RPMI8226 (cell line): ENCODE results near the gene CALHM6.
"Not testable (repeated sequence)": the region's sequence is repeated elsewhere in the genome, so short reads cannot be mapped to it uniquely, and the experiment has no call there.

Experiments used
- DNase-seq: peaks from one replicate; pipeline ENCODE4 v3.0.0-alpha.2; 2015

Gene CALHM6

DNA sequence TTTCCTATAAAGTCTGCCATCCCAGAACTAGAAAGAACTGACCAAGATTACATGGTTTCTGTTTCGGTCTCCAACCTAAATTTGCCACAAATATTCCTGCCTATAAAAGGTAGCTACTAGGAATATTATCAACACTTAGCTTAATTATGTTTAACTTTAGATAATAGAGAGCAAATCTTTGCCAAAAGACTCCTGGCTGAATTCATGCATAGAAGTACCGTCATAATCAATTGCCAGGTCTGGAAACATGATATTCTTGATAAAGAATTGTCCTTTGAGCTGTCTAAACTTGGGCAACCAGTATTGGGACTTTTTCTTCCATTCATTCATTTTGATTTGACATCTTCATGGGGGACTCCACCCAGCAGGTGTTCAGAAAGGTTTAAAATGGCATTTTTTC lies 22.4 kb downstream of the CALHM6 start:
- no peak for DNase-seq

DNA sequence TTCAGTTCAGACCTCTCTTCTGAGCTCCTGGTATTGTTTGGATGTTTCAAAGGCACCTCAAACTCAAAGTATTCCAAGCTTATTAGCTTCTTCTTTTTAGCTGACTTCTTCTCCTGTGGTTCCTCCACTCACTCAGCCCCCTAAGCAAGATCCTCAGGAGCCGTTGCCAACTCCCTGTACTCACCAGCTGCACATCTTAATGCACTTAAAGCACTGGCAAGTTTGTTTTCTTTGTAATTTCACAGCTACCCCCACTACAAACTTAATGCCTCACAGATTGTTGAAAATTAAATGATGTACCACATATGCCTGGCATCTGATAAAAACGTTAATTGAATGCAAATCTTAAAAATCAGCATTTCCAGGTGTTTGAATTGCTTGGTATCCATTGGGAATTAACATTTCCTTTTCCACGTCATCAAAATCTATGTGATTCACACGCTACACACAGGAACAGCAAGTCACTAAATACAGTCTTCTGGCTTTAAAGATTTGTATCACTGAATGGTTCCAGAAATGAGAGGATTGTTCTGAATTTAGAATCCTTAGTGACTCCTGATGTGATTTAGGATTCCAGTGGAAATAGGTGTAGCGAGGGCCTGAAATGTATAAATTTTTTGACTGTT lies 24.5 kb downstream of the CALHM6 start:
- no peak for DNase-seq

DNA sequence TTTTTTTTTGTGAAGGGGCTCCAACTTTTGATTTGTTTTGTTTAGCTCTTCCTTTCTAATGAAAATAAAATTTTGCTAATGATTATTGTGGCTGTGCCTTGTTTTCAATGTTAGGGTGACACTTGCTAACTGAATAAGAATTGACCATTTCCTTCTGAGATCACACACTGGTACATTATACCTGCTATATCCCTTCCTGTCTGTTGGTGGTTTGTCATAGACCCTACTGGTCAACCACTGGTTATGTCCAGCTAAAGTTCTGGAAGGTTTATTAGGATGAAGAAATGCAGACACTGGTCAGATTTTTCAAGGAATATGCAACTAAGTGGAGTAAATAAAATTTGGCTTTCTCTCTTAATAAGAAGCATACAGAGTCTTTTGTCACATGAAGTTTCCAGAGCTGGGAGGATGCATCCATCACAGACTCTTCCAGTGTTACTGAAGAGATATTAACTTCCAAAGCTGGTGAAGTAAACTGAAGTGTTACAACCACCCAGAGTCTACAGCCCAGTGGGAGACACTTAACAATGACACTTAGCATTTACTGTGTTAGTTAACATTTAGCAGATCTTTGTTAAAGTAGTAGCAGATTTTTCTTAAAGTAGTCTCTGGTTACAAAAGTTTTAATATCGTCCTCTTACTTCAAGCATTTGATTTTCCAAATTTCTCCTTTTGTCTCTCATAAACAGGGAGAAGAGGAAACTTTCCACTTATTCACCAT lies 30.6 kb downstream of the CALHM6 start:
- DNase-seq, result no peak

DNA sequence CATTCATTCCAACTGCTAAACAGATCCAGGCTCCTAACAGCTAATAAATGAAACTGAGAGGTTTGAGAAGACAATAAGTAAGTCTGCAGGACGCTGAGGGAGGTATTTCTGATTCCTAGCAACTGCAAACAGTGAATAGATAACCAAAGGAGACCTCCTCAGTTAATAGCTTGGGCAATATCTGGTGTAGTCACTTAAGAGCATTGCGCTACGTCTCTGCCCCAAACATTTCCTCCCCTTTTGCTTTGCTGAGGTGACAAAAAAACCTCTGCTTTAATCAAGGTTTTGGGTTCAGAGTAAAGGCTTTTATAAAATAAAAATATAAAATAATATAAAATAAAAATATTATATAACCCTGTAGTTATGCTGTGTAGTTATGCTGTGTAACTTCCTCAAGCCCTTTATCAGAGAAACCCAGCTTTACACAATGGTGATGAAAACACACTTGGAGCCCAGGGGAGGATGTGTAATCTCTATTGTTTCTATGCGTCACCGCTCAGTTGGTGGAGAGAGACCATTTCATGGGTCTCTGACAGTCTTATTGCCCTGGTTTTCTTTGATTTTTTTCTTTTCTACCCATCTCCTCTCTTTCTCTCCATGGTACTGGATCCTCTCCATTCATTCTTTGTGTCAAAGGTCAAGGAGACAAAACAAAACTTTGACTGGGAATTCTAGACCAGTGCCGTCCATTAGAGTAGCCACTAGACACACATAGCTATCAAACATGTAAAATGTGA lies 31.3 kb downstream of the CALHM6 start:
- no peak for DNase-seq

DNA sequence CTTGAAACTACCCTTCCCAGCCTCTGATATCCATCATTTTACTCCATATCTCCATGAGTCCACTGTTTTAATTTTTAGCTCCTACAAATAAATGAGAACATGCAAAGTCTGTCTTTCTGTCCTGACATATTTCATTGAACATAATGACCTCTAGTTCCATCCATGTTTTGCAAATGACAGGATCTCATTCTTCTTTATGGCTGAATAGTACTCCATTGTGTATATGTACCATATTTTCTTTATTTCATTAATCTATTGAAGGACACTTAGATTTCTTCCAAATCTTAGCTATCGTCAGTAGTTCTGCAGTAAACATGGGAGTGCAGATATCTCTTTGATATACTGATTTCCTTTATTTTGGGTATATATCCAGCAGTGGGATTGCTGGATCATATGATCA lies 34.0 kb downstream of the CALHM6 start:
- DNase-seq, result not testable (repeated sequence)

DNA sequence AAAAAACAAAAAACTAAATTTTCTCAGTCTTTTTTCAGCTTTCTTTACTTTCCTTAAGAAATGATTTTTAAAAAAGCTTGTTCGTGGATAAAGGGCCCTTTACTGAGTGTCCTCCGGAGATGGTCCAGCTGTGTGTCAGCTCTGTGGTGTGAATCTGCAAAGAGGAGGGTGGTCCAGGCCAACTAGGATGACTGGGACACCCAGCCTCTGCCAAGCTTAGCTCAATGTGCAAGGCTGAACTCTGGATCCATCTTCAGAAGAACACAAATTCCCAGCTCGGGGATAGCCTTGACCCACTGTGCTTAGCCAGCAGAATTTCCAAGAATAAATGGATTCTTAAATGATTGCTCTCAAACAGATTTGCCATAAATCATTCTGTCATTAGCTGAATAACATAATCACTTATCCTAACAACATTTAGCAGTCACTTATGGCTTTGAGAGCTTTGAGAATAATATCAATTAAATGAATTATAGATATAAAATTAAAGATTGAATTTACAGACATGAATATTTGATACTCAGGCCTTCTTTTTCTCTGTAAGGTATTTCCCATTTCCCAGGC lies 36.0 kb downstream of the CALHM6 start:
- DNase-seq, result no peak

DNA sequence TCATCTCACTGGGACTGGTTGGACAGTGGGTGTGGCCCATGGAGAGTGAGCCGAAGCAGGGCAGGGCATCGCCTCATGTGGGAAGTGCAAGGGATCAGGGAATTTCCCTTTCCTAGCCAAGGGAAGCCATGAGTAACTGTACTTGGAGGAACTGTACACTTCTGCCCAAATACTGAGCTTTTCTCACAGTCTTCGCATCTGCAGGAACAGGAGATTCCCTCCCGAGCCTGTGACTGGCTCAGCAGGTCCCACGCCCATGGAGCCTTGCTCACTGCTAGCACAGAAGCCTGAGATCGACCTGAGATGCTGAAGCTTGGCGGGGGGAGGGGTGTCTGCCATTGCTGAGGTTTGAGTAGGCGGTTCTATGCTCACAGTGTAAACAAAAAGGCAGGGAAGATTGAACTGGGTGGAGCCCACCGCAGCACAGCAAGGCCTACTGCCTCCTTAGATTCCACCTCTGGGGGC lies 39.8 kb downstream of the CALHM6 start:
- no peak for DNase-seq

DNA sequence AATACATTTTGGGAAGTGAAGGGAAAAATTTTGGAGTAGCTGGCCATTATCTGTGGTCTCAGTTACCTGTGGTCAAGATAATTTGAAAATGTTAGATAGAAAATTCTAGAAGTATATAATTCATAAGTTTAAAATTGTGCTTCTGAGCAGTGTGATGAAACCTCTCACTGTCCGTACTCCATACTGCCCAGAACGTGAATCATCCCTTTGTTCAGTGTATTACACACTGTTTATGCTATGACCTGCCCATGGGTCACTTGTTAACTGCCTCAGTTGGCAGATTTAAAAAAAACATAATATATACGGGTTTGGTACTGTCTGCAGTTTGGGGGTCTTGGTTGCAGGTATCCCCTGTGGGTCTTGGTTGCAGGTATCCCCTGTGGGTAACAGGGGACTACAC lies 46.1 kb downstream of the CALHM6 start:
- DNase-seq, result no peak

DNA sequence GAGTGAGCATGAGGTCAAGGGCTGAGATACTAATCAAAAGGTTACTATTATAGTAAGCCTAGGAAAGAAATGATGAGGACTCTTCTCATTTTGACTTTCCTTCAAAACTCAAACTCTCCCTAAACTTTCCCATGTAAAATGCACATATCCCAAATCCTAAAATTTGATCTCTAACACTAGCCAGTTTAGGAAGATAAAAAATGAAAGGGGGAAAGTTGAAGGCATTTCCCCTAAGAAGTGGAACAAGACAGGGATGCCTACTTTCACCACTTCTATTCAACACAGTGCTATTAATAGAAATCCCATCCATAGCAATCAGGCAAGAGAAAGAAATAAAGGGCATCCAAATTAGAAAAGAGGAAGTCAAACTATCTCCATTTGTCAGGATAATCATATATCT lies 47.4 kb downstream of the CALHM6 start:
- DNase-seq, result no peak

DNA sequence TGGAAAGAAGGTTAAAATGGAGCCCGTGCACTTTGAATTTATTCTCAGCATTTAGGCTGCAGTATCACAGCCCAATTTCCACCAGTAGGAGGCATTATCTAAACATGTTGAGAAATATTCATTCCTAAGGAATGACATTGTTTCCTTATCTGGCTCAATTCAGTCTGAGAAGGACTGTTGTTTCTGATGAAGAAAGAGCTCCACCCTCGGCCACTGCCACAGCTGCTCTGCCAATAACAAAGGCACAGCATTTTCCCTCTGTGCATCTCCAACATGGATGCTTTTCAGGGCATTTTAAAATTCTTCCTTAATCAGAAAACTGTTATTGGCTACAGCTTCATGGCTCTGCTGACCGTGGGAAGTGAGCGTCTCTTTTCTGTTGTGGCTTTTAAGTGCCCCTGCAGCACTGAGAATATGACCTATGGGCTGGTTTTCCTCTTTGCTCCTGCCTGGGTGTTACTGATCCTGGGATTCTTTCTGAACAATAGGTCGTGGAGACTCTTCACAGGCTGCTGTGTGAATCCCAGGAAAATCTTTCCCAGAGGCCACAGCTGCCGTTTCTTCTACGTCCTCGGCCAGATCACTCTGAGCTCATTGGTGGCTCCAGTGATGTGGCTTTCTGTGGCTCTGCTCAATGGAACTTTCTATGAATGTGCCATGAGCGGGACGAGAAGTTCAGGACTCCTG lies 50.4 kb downstream of the CALHM6 start, which contains the start of gene CALHM5:
Gene CALHM5 (plus strand): TSS at position 216 of the 687 bp plus-strand sequence. CDS start 58 bp downstream, at position 274.
- DNase-seq, result peak; percentile 68

DNA sequence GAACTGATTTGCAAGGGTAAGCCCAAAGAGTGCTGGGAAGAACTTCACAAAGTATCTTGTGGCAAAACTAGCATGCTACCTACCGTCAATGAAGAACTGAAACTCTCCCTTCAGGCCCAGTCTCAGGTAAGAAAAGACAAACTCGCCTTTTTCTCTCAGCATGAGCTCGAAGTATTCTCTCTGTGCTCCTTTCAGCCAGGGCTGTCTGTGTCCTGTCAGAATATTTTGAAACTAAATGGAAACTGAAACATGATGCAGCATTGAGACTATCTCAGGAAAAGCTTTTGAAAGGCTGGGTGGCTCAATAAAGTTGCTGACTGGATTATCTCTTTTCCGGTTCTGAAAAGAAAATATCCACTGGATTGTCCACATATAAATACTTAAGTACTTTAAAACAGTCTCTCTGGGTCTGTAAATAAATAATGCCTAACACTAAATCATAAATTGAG lies 51.0 kb downstream of the CALHM6 start:
- peak; percentile 77 for DNase-seq

DNA sequence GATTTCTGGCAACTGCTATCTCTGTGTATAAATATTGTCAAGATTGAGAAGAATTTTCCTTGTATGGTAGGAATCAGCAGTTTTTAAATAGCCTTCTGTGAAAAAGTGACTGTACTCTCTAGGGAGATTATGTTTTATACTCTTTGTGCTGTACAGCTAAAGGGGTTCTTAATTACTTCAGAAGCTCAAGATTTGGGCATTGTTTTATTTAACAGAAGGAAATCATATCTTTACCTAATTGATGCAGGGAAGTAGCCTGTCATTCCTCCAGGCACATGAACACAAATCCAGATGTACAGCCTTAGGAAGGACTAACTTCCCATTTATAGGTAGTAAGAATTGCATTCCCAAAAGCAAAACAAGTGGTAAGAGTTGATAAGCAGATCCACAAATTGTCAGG lies 51.6 kb downstream of the CALHM6 start:
- no peak for DNase-seq
